ENCODE data around the gene NDNF. TPM values are rescaled to one million over a fixed set of nuclear protein-coding genes. Genes with fewer than 3 reads are reported as not detected.

NDNF gene
- total and polyA plus RNA-seq, 2 donors (not counting 3 experiments of a cell fraction or from before 2014, with no cell fraction given), result not detected

GRCh38 chr4:121094297-121094966, 22.1 kb upstream of the NDNF start:
- no peak for FAIRE-seq

More at GRCh38 chr4:121094297-121094966, 22.1 kb upstream of the NDNF start:
- POLR2A ChIA-PET, result no interaction called here
- TF ChIP-seq MAX (IDR thresholded peaks at IDR 0.05; ENCODE audit: insufficient read depth, insufficient read length) (no peak), POLR2A (IDR thresholded peaks at IDR 0.05; ENCODE audit: low read depth, low read length) (no peak), MYC (IDR thresholded peaks at IDR 0.05; ENCODE audit: low read depth, low read length) (no peak), CTCF (IDR thresholded peaks at IDR 0.05; ENCODE audit: extremely low read depth in 1 of 2, insufficient read depth in 1 of 2, low read depth in 1 of 2, low read length in 2 of 2) (no peak), JUN (IDR thresholded peaks at IDR 0.05; ENCODE audit: borderline replicate concordance, insufficient read depth, insufficient read length, low read depth) (no peak), FOS (IDR thresholded peaks at IDR 0.05; ENCODE audit: borderline replicate concordance, insufficient read depth, low read length) (no peak), POLR2AphosphoS5 (IDR thresholded peaks at IDR 0.05; ENCODE audit: insufficient read depth, low read depth, low read length) (no peak)
- Histone ChIP-seq H4K20me1 (replicated peaks; ENCODE audit: control insufficient read depth, extremely low read depth, insufficient read depth, low read length) (no peaks in the 10 kb centered on the region), H3K9ac (replicated peaks; ENCODE audit: extremely low read depth, insufficient read depth, low read length) (no peak overlapping the region), H3K9me1 (replicated peaks; ENCODE audit: control insufficient read depth, extremely low read depth, insufficient read depth, low read length) (no peaks in the 10 kb centered on the region), H2AFZ (ENCODE audit: low read depth, low read length) (no peak overlapping the region), H3K4me3 (replicated peaks in 1 of 3; ENCODE audit: insufficient read depth in 1 of 3, low read depth in 1 of 3, low read length in 3 of 3) (no peak overlapping the region), H3K9me3 (replicated peaks; ENCODE audit: control insufficient read depth, insufficient read depth, low read length) (no peaks in the 10 kb centered on the region), H3K4me2 (ENCODE audit: insufficient read depth, low read length) (no peak overlapping the region), H3K79me2 (ENCODE audit: control insufficient read depth, insufficient read depth, low read length) (no peaks in the 10 kb centered on the region), H3K4me1 (ENCODE audit: control insufficient read depth, extremely low read depth, insufficient read depth, low read length) (no peaks in the 10 kb centered on the region), H3K27ac (ENCODE audit: insufficient read depth, low read depth, low read length) (no peak overlapping the region), H3K36me3 (ENCODE audit: control insufficient read depth in 2 of 2, extremely low read depth in 1 of 2, insufficient read depth in 2 of 2, low read length in 2 of 2) (no peaks in the 10 kb centered on the region), H3K27me3 (ENCODE audit: control insufficient read depth in 2 of 2, insufficient read depth in 2 of 2, low read length in 2 of 2) (no peaks in the 10 kb centered on the region)
- intact Hi-C loops (cut with micrococcal nuclease) (no loop called here), dilution Hi-C loops (cut with MboI; ENCODE audit: extremely low pct_ligation_motif_present, low sequenced_read_pairs) (no loop called here)
- no TSS peak for BruUV-seq (replicated peaks)
- no peak for DNase-seq (ENCODE audit: low read depth, low spot score)
- CTCF ChIA-PET, result interaction anchor here (1.2 to 2.0 kb wide), 4 partner anchors 18 to 939 kb away, joined by 3 to 16 read pairs (median 8); no protein-coding TSS in a partner anchor
